WTC11 (cell line): ENCODE measurements around the gene CCDC12. TPM values are rescaled to one million over a fixed set of nuclear protein-coding genes. Genes with fewer than 3 reads are reported as not detected.

Source experiments
- ATAC-seq: fragments of 200-7000 bp; cut with Tn5 transposase; 2 replicates; pipeline ENCODE4 v1.10.0; 2021; ENCODE audit warnings: mild to moderate bottlenecking, moderate library complexity
- CTCF ChIA-PET: fragments of 300-600 bp; sonication (Branson Sonifier 250); formaldehyde crosslinking; loops from one replicate; lab custom pipeline; 2021; ENCODE audit warnings: antibody characterized with exemption; lab: Charles Lee
- POLR2A ChIA-PET: fragments of 350-600 bp; sonication (Branson Sonifier 250); formaldehyde crosslinking; loops from one replicate; lab custom pipeline; 2021; ENCODE audit warnings: antibody characterized with exemption; lab: Charles Lee
- DNase-seq: peaks from one replicate; pipeline ENCODE4 v3.0.0; 2021; ENCODE audit warnings: low spot score
- H3K27ac Mint-ChIP-seq: 2 replicates; pipeline ENCODE4 v1.8.0; 2021; ENCODE audit warnings: mixed read lengths
- H3K27me3 Mint-ChIP-seq: 2 replicates; pipeline ENCODE4 v1.8.0; 2021; ENCODE audit warnings: low read depth, mild to moderate bottlenecking, moderate library complexity, mixed read lengths
- H3K36me3 Mint-ChIP-seq: 2 replicates; pipeline ENCODE4 v1.8.0; 2021; ENCODE audit warnings: mixed read lengths
- H3K4me1 Mint-ChIP-seq: 2 replicates; pipeline ENCODE4 v1.8.0; 2022; ENCODE audit warnings: mixed read lengths
- H3K4me3 Mint-ChIP-seq: 2 replicates; pipeline ENCODE4 v1.8.0; 2021; ENCODE audit warnings: mild to moderate bottlenecking, moderate library complexity, mixed read lengths
- H3K9me3 Mint-ChIP-seq: 2 replicates; pipeline ENCODE4 v1.8.0; 2021; ENCODE audit warnings: mixed read lengths
- AFF4 ChIP-seq: sonication (generic); formaldehyde crosslinking; IDR thresholded peaks from 2 replicates; pipeline ENCODE4 v1.8.1; 2023; ENCODE audit warnings: mild to moderate bottlenecking, missing genetic modification reagents, borderline replicate concordance
- CDX4 ChIP-seq: fragments of 250-450 bp; sonication (Bioruptor Pico); IDR thresholded peaks from 2 replicates; pipeline ENCODE4 v1.9.0; 2021; ENCODE audit warnings: moderate library complexity, mild to moderate bottlenecking, inconsistent platforms, borderline replicate concordance
- CREM ChIP-seq: sonication (generic); formaldehyde crosslinking; IDR thresholded peaks from 2 replicates; pipeline ENCODE4 v1.8.1; 2022; ENCODE audit warnings: mild to moderate bottlenecking, missing genetic modification reagents, moderate library complexity
- E2F5 ChIP-seq: sonication (generic); formaldehyde crosslinking; IDR thresholded peaks from 2 replicates; pipeline ENCODE4 v1.8.1; 2022; ENCODE audit warnings: mild to moderate bottlenecking, moderate library complexity, missing genetic modification reagents
- ERG ChIP-seq: fragments of 250-450 bp; sonication (Bioruptor Pico); IDR thresholded peaks from 2 replicates; pipeline ENCODE4 v1.8.0; 2021; ENCODE audit warnings: mild to moderate bottlenecking
- GRHL2 ChIP-seq: fragments of 250-450 bp; sonication (Bioruptor Pico); IDR thresholded peaks from 2 replicates; pipeline ENCODE4 v1.8.0; 2022; ENCODE audit warnings: mild to moderate bottlenecking, moderate library complexity; ENCODE audit not compliant: insufficient replicate concordance, severe bottlenecking
- IRF1 ChIP-seq: sonication (generic); formaldehyde crosslinking; IDR thresholded peaks from 2 replicates; pipeline ENCODE4 v1.8.0; 2023; ENCODE audit warnings: missing genetic modification reagents
- IRF2 ChIP-seq: sonication (generic); formaldehyde crosslinking; IDR thresholded peaks from 2 replicates; pipeline ENCODE4 v1.8.0; 2022; ENCODE audit warnings: low read depth, missing genetic modification reagents, borderline replicate concordance
- JAZF1 ChIP-seq: fragments of 250-450 bp; sonication (Bioruptor Pico); IDR thresholded peaks from 2 replicates; pipeline ENCODE4 v1.9.0; 2021; ENCODE audit warnings: moderate library complexity, mild to moderate bottlenecking, inconsistent platforms
- JUN ChIP-seq: sonication (generic); formaldehyde crosslinking; IDR thresholded peaks from 2 replicates; pipeline ENCODE4 v1.8.0; 2023; ENCODE audit warnings: mild to moderate bottlenecking, missing genetic modification reagents
- NFATC4 ChIP-seq: fragments of 250-450 bp; sonication (Bioruptor Pico); IDR thresholded peaks from 2 replicates; pipeline ENCODE4 v1.9.0; 2021; ENCODE audit warnings: mild to moderate bottlenecking
- NR3C1 ChIP-seq: sonication (generic); formaldehyde crosslinking; conservative IDR thresholded peaks from 2 replicates; pipeline ENCODE4 v1.8.1; 2023; ENCODE audit warnings: low read depth, mild to moderate bottlenecking, missing genetic modification reagents
- PRRX2 ChIP-seq: fragments of 250-450 bp; sonication (Bioruptor Pico); IDR thresholded peaks from 2 replicates; pipeline ENCODE4 v1.8.0; 2021; ENCODE audit warnings: mild to moderate bottlenecking
- SP1 ChIP-seq: sonication (generic); formaldehyde crosslinking; conservative IDR thresholded peaks from 2 replicates; pipeline ENCODE4 v1.8.1; 2022; ENCODE audit warnings: missing genetic modification reagents
- ZBTB21 ChIP-seq: sonication (generic); formaldehyde crosslinking; IDR thresholded peaks from 2 replicates; pipeline ENCODE4 v1.8.1; 2023; ENCODE audit warnings: mild to moderate bottlenecking, missing genetic modification reagents, borderline replicate concordance
- ZBTB43 ChIP-seq: sonication (generic); formaldehyde crosslinking; IDR thresholded peaks from 2 replicates; pipeline ENCODE4 v1.8.1; 2023; ENCODE audit warnings: mild to moderate bottlenecking, missing genetic modification reagents
- ZNF121 ChIP-seq: sonication (generic); formaldehyde crosslinking; IDR thresholded peaks from 2 replicates; pipeline ENCODE4 v1.8.0; 2023; ENCODE audit warnings: missing genetic modification reagents
- ZNF138 ChIP-seq: sonication (generic); formaldehyde crosslinking; conservative IDR thresholded peaks from 2 replicates; pipeline ENCODE4 v1.8.1; 2022; ENCODE audit warnings: mild to moderate bottlenecking, moderate library complexity, missing genetic modification reagents
- ZNF317 ChIP-seq: sonication (generic); formaldehyde crosslinking; IDR thresholded peaks from 2 replicates; pipeline ENCODE4 v1.8.1; 2023; ENCODE audit warnings: low read depth, mild to moderate bottlenecking, moderate library complexity, missing genetic modification reagents, borderline replicate concordance
- ZNF425 ChIP-seq: fragments of 250-450 bp; sonication (Bioruptor Pico); conservative IDR thresholded peaks from 2 replicates; pipeline ENCODE4 v1.9.0; 2021; ENCODE audit warnings: mild to moderate bottlenecking
- ZNF671 ChIP-seq: fragments of 250-450 bp; sonication (Bioruptor Pico); IDR thresholded peaks from 2 replicates; pipeline ENCODE4 v1.8.0; 2021; ENCODE audit warnings: mild to moderate bottlenecking
- total RNA-seq: library from RNA; stranded (reverse); gene quantifications from 3 replicates; pipeline ENCODE4 v1.2.3, GENCODE V29; 2021

CCDC12 gene
- total RNA-seq, 1 experiment from 2014 or later, result 59.1 TPM

- Mint-ChIP-seq H3K4me1 (peaks cover 37% of the 10 kb centered on the region), H3K4me3 (no peak overlapping the region), H3K27ac (no peak overlapping the region), H3K9me3 (no peaks in the 10 kb centered on the region), H3K36me3 (no peaks in the 10 kb centered on the region), H3K27me3 (peaks cover 91% of the 10 kb centered on the region)
- ATAC-seq (no peak), DNase-seq (no peak)
- TF ChIP-seq NR3C1 (no peak), ERG (no peak), IRF2 (CRISPR knock-in tag) (no peak), ZNF138 (CRISPR knock-in tag) (no peak), PRRX2 (CRISPR knock-in tag) (no peak)
- ChIA-PET CTCF (interaction anchor here (0.8 to 1.4 kb wide), 2 partner anchors 29 to 222 kb away, joined by 3 to 6 read pairs; no protein-coding TSS in a partner anchor), POLR2A (no interaction called here)
Measured at GRCh38 chr3:46885612-46886011, 90.9 kb downstream of the CCDC12 start.

- DNase-seq (no peak), ATAC-seq (no peak)
- CTCF ChIA-PET, result interaction anchor here (0.8 to 1.9 kb wide), 2 partner anchors 24 to 30 kb away, joined by 6 read pairs; no protein-coding TSS in a partner anchor
- no peak for TF ChIP-seq AFF4 (CRISPR knock-in tag)
- no peak for TF ChIP-seq ZBTB43
- TF ChIP-seq ERG, result no peak
- TF ChIP-seq ZNF317 (CRISPR knock-in tag), result no peak
- TF ChIP-seq IRF1, result no peak
- no peak for TF ChIP-seq CREM (CRISPR knock-in tag)
- no peak for TF ChIP-seq CDX4 (CRISPR knock-in tag)
- TF ChIP-seq ZNF671 (CRISPR knock-in tag), result no peak
- no peak for TF ChIP-seq NR3C1
- TF ChIP-seq ZNF425 (CRISPR knock-in tag), result no peak
- no peak for TF ChIP-seq JUN (CRISPR knock-in tag)
- TF ChIP-seq ZNF121, result no peak
- no peak for TF ChIP-seq ZBTB21
- TF ChIP-seq NFATC4 (CRISPR knock-in tag), result no peak
- TF ChIP-seq SP1 (CRISPR knock-in tag), result no peak
- TF ChIP-seq GRHL2 (CRISPR knock-in tag), result no peak
- TF ChIP-seq E2F5 (CRISPR knock-in tag), result no peak
- no peak for TF ChIP-seq JAZF1 (CRISPR knock-in tag)
- no peaks in the 10 kb centered on the region for H3K9me3 Mint-ChIP-seq
- peaks cover 91% of the 10 kb centered on the region for H3K27me3 Mint-ChIP-seq
- no peaks in the 10 kb centered on the region for H3K36me3 Mint-ChIP-seq
- H3K4me1 Mint-ChIP-seq, result peaks cover 39% of the 10 kb centered on the region
- no peak overlapping the region for H3K27ac Mint-ChIP-seq
- POLR2A ChIA-PET, result no interaction called here
- no peak overlapping the region for H3K4me3 Mint-ChIP-seq
Measured at GRCh38 chr3:46884929-46885328, 91.6 kb downstream of the CCDC12 start.
